ENCODE results near the gene PGR. TPM values are rescaled to one million over a fixed set of nuclear protein-coding genes. Genes with fewer than 3 reads are reported as not detected.

PGR gene
- total RNA-seq, 8 experiments from 2014 or later: 0.05 to 4.1 (median 0.20) TPM

DNA sequence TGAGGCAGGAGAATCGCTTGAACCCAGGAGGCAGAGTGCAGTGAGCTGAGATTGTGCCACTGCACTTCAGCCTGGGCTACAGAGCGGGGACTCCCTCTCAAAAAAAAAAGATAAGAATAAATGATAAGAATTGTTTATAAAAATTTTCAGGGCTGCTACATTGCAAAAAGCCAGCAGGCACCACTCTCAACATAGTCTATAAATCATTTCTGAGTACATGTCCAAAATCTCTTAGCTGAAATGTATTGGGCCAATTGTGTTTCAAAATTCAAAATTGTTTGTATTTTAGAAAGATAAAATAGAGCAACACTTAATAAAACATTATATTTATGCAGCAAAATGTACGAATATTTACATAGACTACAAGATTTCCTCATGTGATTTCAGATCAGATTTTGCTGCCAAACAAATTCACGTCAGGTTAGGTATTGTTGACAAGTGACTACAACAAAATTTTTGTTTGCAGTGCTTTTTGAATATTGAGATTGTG, 13.9 kb downstream of the PGR start:
- H3K4me1 ChIP-seq (replicated peaks in 1 of 2): no peaks in the 10 kb centered on the region
- no peak for ATAC-seq (replicated peaks in 6 of 8)
- no peak overlapping the region for H3K4me3 ChIP-seq
- WGBS, 10 experiments: 32 to 100% (median 67%) methylated on average over 1 to 4 of the region's 4 CpGs; no CpG with 5 or more reads in 1 of the 10 experiments
- in situ Hi-C loops (cut with MboI; ENCODE audit: low pct_unique_long_range_greater_than_20kb in 2 of 9, low sequenced_read_pairs in 9 of 9, unreplicated experiment in 9 of 9): no loop called here
- no peak overlapping the region for H3K27ac ChIP-seq

DNA sequence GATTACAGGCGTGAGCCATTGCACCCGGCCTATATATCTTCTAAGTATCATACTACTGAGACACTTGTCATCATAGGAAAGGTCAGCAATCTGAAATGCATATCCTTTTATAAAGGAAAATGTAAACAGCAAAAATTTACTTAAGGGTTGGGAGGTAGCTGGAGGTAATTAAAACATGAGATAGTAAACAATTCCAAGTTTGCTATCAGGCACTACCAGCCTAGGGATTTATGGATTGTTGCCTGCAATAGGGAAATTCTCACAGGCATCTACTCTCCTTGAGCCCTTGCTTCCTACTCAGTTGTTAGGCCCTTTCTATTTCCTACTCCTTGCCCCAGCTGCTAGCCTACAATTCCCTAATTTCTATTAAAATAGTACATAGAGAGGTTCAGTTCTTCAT, 16.1 kb downstream of the PGR start:
- 75 to 100% (median 89%) methylated on average over 1 to 2 of the region's 2 CpGs; no CpG with 5 or more reads in 6 of the 10 experiments for WGBS, 10 experiments
- Histone ChIP-seq H3K4me3 (no peak overlapping the region), H3K4me1 (replicated peaks in 1 of 2) (no peaks in the 10 kb centered on the region), H3K27ac (no peak overlapping the region)
- in situ Hi-C loops (cut with MboI; ENCODE audit: low pct_unique_long_range_greater_than_20kb in 2 of 9, low sequenced_read_pairs in 9 of 9, unreplicated experiment in 9 of 9): no loop called here
- ATAC-seq (replicated peaks in 6 of 8): no peak

DNA sequence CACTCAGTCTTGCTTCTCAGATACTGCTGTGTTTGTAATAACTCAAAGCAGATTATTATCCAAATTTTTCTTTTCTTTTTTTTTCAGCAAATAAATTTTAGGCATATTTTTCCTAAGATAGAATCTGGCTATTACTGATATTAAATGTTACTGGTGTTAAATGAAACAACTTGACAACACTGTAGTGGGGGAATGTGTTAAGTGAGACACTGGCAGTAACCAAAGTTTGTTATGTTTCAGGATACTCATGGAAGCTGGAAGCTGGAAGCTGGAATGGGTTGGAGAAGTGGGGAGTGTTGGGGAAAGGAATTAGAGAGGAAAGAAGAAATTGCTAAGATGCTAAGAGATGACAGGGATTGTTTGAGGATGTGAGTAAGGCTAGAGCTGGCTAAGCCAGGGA, 24.9 kb downstream of the PGR start:
- in situ Hi-C loops (cut with MboI; ENCODE audit: low pct_unique_long_range_greater_than_20kb in 2 of 9, low sequenced_read_pairs in 9 of 9, unreplicated experiment in 9 of 9): no loop called here
- H3K4me1 ChIP-seq (replicated peaks in 1 of 2): no peaks in the 10 kb centered on the region

DNA sequence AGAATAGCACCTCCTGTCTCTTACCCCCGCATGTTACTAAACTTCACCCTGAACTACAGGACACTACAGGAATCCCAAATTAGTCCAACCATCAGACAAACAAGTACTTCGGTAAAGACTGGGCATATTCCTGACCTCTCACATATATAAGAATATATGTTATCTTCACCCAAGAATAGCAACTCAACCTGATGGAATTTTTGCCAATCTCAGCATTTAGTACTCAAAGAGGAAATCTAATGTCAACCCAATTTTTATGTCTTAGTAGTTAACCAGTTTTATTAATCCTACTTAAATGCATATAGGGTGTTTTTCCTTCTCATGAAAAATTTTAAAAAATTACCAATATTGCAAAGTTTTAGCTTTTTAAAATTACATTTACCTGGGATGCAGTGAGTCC, 26.2 kb downstream of the PGR start:
- in situ Hi-C loops (cut with MboI; ENCODE audit: low pct_unique_long_range_greater_than_20kb in 2 of 9, low sequenced_read_pairs in 9 of 9, unreplicated experiment in 9 of 9): no loop called here
- Histone ChIP-seq H3K4me1 (replicated peaks in 1 of 2) (no peaks in the 10 kb centered on the region), H3K27ac (no peak overlapping the region), H3K4me3 (no peak overlapping the region)
- WGBS, 10 experiments: 0 to 100% (median 60%) methylated on average over 1 to 2 of the region's 2 CpGs; no CpG with 5 or more reads in 3 of the 10 experiments
- ATAC-seq (replicated peaks in 6 of 8): no peak

More for the DNA sequence above, 24.9 kb downstream of the PGR start:
- Histone ChIP-seq H3K27ac (no peak overlapping the region), H3K4me3 (no peak overlapping the region)
- ATAC-seq (replicated peaks in 6 of 8): no peak

DNA sequence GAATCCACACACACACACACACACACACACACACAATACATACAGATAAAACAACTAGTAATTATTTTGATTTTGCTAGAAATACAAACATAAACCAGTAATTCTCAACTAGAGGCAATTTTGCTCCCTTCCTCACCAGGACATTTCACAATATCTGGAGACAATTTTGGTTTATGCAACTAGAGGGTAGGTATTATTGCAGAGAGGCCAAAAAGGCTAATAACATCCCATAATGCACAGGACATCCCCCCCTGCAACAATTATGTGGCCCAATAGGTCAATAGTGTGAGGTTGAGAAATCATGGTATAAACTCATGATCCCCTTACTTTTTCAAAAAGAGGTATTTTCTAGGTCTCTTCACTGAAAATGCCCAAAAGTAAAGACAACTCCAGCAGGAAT, 29.0 kb downstream of the PGR start:
- no peak for ATAC-seq (replicated peaks in 6 of 8)
- H3K4me3 ChIP-seq: no peak overlapping the region
- in situ Hi-C loops (cut with MboI; ENCODE audit: low pct_unique_long_range_greater_than_20kb in 2 of 9, low sequenced_read_pairs in 9 of 9, unreplicated experiment in 9 of 9): no loop called here
- no peak overlapping the region for H3K27ac ChIP-seq
- H3K4me1 ChIP-seq (replicated peaks in 1 of 2): no peaks in the 10 kb centered on the region

DNA sequence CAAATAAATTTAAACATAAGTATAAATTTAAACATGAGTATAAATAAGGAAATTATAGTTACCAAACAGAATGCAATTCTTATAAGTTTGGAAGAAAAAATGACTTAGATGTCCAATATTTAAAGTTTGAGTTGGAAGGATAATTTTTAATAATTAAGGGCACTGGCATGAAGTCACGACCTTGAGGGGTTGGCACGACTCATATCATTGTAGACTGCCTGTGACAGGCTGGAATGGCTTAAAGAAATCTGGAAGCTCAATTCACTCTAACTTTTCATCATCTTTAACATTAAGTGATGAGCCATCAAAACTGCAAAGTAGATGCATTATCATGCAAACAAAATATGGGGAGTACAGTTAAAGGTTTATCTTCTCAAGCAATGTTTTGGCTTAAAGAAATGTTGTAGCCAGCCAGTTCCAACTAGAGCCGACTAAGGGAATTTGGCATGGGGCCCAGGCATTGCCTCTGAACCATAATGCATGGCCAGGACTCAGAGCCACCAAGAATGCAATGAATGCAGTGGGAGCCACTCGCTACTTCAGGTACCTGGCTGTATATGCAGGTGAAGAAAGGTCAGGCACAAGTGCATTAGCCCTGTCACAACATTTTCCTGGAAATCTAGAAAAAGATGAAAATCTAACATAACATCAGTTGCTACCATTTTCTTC, 33.4 kb downstream of the PGR start:
- in situ Hi-C loops (cut with MboI; ENCODE audit: low pct_unique_long_range_greater_than_20kb in 2 of 9, low sequenced_read_pairs in 9 of 9, unreplicated experiment in 9 of 9): no loop called here
- Histone ChIP-seq H3K4me1 (replicated peaks in 1 of 2) (no peaks in the 10 kb centered on the region), H3K4me3 (no peak overlapping the region), H3K27ac (no peak overlapping the region)
- no peak for ATAC-seq (replicated peaks in 6 of 8)
- WGBS, 10 experiments: 19 to 92% (median 62%) methylated on average over 1 to 4 of the region's 4 CpGs

DNA sequence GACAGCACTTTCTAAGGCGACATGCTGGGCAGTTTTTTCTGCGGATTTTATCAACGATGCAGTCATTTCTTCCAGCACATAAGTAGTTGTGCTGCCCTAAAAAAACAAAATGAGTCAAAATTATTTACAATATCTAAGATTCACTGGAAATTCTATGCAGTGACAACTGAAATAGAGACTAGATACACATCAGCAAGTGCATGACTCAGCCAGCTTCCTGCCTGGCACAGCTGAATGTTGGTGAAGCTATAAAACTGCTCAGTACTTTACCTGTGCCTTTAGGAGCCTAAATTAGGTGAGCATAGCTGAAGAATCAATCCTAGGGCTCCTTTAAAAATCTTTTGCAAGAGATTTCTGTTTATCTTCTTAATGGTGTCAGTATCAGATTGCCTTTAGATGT, 37.8 kb downstream of the PGR start:
- no peaks in the 10 kb centered on the region for H3K4me1 ChIP-seq (replicated peaks in 1 of 2)
- in situ Hi-C loops (cut with MboI; ENCODE audit: low pct_unique_long_range_greater_than_20kb in 2 of 9, low sequenced_read_pairs in 9 of 9, unreplicated experiment in 9 of 9): no loop called here
- no peak overlapping the region for H3K4me3 ChIP-seq
- WGBS, 10 experiments: 58 to 100% (median 93%) methylated on average over 1 to 3 of the region's 3 CpGs; no CpG with 5 or more reads in 2 of the 10 experiments
- peak in 1 of 8 experiments; percentile 21 for ATAC-seq (replicated peaks in 6 of 8)
- no peak overlapping the region for H3K27ac ChIP-seq

DNA sequence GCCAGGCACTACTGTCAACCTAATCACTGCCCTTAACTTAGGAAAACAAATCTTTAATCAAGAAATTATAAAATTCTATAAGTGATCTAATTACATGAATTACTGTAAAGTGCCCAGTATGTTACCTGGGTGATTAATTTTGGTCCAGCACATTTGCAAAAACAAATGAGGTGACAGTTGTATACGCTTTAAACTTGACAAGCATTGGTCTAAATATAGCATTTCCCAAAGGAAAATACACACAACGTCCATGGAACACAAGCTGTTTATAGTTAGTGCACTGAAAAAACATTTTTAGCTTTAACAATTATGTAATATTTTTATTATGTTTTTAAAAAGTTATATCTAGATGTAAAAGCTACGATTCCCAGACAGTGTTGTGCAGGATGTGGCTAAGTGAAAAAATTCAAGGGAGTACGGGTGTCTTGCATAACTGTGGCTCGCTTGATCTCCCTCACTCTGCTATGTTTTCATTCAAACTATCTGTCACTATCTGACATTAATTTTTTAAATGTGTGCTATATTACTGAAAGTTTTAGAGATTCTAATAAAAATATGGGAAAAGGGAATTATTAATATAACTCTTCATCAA, 38.8 kb downstream of the PGR start:
- no peak for ATAC-seq (replicated peaks in 6 of 8)
- Histone ChIP-seq H3K4me3 (no peak overlapping the region), H3K27ac (no peak overlapping the region), H3K4me1 (replicated peaks in 1 of 2) (no peaks in the 10 kb centered on the region)
- in situ Hi-C loops (cut with MboI; ENCODE audit: low pct_unique_long_range_greater_than_20kb in 2 of 9, low sequenced_read_pairs in 9 of 9, unreplicated experiment in 9 of 9): no loop called here
- WGBS, 10 experiments: 30 to 88% (median 53%) methylated on average over 3 to 5 of the region's 5 CpGs

DNA sequence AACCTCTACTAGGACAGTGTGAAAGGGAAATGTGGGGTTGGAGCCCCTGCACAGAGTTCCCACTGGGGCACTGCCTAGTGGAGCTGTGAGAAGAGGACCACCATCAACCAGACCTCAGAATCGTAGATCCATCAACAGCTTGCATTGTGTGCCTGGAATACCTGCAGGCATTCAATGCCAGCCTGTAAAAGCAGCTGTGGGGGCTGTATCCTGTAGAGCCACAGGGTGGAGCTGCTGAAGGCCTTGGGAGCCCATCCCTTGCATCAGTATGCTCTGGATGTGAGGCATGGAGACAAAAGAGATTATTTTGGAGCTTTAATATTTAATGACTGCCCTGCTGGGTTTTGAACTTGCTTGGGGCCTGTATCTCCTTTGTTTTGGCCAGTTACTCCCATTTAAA, 46.3 kb downstream of the PGR start:
- H3K4me1 ChIP-seq (replicated peaks in 1 of 2): no peaks in the 10 kb centered on the region
- no peak overlapping the region for H3K27ac ChIP-seq
- WGBS, 10 experiments: 0 to 90% methylated on average over 1 of the region's 1 CpG; no CpG with 5 or more reads in 8 of the 10 experiments
- in situ Hi-C loops (cut with MboI; ENCODE audit: low pct_unique_long_range_greater_than_20kb in 2 of 9, low sequenced_read_pairs in 9 of 9, unreplicated experiment in 9 of 9): no loop called here
- peak in 2 of 8 experiments; percentile 63 to 68 for ATAC-seq (replicated peaks in 6 of 8)
- no peak overlapping the region for H3K4me3 ChIP-seq

DNA sequence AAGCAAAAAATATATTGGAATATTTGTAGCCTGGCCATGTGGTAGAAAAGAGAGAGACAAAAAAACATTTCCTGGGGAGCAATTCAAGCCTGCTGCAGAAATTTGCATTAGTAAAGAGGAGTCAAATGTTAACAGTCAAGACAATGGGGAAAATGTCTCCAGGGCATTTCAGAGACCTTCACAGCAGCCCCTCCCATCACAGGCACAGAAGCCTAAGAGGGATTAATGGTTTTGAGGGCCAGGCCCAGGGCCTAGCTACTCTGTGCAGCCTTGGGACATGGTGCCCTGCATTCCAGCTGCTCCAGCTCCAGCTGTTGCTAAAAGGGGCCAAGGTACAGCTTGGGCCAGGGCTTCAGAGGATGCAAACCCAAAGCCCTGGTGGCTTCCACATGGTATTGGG, 46.8 kb downstream of the PGR start:
- in situ Hi-C loops (cut with MboI; ENCODE audit: low pct_unique_long_range_greater_than_20kb in 2 of 9, low sequenced_read_pairs in 9 of 9, unreplicated experiment in 9 of 9): no loop called here
- H3K4me3 ChIP-seq: no peak overlapping the region
- no peak overlapping the region for H3K27ac ChIP-seq
- ATAC-seq (replicated peaks in 6 of 8): peak in 2 of 8 experiments; percentile 49 to 52
- no peaks in the 10 kb centered on the region for H3K4me1 ChIP-seq (replicated peaks in 1 of 2)

DNA sequence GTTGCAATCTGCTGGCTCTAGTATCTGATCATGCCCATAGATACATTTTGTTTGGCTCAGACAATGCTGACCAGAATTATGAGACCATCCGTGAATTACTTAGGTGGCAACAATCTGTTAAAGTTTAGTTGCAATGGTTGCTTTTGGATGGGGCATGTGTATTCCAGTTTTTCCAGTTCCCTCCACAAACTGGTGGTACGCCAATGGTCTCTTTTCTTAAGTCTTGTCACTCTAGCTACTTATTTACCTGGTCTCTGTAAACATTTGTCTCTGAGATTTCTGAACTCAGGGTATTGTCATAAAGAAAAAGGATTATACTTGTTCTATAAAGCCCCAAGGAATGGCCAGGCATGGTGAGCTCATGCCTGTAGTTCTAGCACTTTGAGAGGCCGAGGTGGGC, 65.9 kb downstream of the PGR start:
- ATAC-seq (replicated peaks in 6 of 8): no peak
- WGBS, 10 experiments: 40 to 92% (median 79%) methylated on average over 1 to 3 of the region's 3 CpGs; no CpG with 5 or more reads in 2 of the 10 experiments
- H3K4me3 ChIP-seq: no peak overlapping the region

DNA sequence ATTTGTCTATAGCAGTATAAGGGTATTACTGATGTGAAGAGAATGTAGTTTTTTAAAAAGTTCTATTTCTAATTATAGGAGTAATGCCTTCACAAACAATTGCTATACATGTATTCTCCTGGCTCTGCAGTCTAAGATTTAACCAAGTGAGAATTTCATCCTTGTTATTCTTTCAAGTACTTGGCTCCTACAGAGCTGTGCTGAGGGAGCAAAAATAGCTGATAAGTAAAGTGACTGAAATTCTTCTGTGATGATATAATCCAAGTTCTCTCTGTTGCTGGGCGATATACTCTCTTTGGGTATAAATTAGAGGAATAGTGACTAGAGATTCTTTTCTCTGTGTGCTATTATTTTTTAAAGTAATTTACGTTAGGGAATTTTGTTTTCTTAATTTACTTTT, 68.0 kb downstream of the PGR start:
- 45 to 100% (median 73%) methylated on average over 1 to 2 of the region's 2 CpGs; no CpG with 5 or more reads in 2 of the 10 experiments for WGBS, 10 experiments
- Histone ChIP-seq H3K27ac (no peak overlapping the region), H3K4me1 (replicated peaks in 1 of 2) (no peaks in the 10 kb centered on the region), H3K4me3 (no peak overlapping the region)
- ATAC-seq (replicated peaks in 6 of 8): no peak
- in situ Hi-C loops (cut with MboI; ENCODE audit: low pct_unique_long_range_greater_than_20kb in 2 of 9, low sequenced_read_pairs in 9 of 9, unreplicated experiment in 9 of 9): no loop called here

More for the DNA sequence above, 65.9 kb downstream of the PGR start:
- H3K4me1 ChIP-seq (replicated peaks in 1 of 2): no peaks in the 10 kb centered on the region
- in situ Hi-C loops (cut with MboI; ENCODE audit: low pct_unique_long_range_greater_than_20kb in 2 of 9, low sequenced_read_pairs in 9 of 9, unreplicated experiment in 9 of 9): no loop called here
- H3K27ac ChIP-seq: no peak overlapping the region

DNA sequence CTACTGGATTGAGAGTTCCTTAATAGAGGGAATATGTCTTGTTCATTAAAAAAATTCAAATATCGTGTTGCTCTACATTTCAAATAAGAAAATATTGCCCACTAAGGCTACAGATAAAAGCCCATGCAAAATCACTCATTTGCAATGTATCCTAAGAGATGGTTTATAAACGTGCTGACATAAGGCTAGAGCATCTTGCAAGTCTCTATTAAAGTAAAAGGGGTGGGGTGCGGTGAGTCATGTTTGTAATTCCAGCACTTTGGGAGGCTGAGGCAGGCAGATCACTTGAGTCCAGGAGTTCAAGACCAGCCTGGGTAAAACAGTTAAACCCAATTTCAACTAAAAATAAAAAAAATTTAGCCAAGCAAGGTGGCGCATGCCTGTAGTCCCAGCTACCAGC, 70.3 kb downstream of the PGR start:
- 28 to 100% (median 77%) methylated on average over 1 to 4 of the region's 4 CpGs for WGBS, 10 experiments
- ATAC-seq (replicated peaks in 6 of 8): peak in 2 of 8 experiments; percentile 79 to 89
- in situ Hi-C loops (cut with MboI; ENCODE audit: low pct_unique_long_range_greater_than_20kb in 2 of 9, low sequenced_read_pairs in 9 of 9, unreplicated experiment in 9 of 9): no loop called here
- Histone ChIP-seq H3K4me1 (replicated peaks in 1 of 2) (no peaks in the 10 kb centered on the region), H3K27ac (no peak overlapping the region), H3K4me3 (no peak overlapping the region)

DNA sequence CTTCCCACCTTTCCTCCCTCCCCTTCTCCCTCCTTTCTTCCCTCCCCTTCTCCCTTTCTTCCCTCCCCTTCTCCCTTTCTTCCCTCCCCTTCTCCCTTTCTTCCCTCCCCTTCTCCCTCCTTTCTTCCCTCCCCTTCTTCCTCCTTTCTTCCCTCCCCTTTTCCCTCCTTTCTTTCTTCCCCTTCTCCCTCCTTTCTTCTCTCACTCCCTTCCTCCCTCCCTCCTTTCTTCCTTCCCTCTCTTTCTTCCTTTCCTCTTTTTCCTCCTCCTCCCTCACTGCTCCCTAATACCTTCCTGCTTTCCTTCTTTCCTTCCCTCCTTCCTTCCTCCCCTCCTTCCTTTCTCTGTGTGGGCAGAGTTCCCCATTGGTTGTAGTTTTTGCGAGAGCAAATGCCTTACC, 76.1 kb downstream of the PGR start:
- Histone ChIP-seq H3K27ac (no peak overlapping the region), H3K4me1 (replicated peaks in 1 of 2) (no peaks in the 10 kb centered on the region), H3K4me3 (no peak overlapping the region)
- ATAC-seq (replicated peaks in 6 of 8): no peak
- WGBS, 10 experiments: 54 to 100% (median 91%) methylated on average over 1 of the region's 1 CpG; no CpG with 5 or more reads in 3 of the 10 experiments
- in situ Hi-C loops (cut with MboI; ENCODE audit: low pct_unique_long_range_greater_than_20kb in 2 of 9, low sequenced_read_pairs in 9 of 9, unreplicated experiment in 9 of 9): no loop called here
